GM23248 (cell line): ENCODE data around the gene MEGF11.

Experiments
- EZH2 ChIP-seq: fragments of 200-600 bp; sonication (generic); IDR thresholded peaks from 2 replicates; pipeline ENCODE4 v1.6.1; 2018; ENCODE audit warnings: antibody characterized with exemption, mild to moderate bottlenecking; ENCODE audit not compliant: insufficient read depth, poor library complexity, severe bottlenecking
- EZH2phosphoT487 ChIP-seq: fragments of 200-600 bp; sonication (generic); IDR thresholded peaks from 2 replicates; pipeline ENCODE4 v1.6.1; 2018; ENCODE audit warnings: antibody characterized with exemption, moderate library complexity, mild to moderate bottlenecking, low read depth; ENCODE audit not compliant: insufficient read depth

DNA sequence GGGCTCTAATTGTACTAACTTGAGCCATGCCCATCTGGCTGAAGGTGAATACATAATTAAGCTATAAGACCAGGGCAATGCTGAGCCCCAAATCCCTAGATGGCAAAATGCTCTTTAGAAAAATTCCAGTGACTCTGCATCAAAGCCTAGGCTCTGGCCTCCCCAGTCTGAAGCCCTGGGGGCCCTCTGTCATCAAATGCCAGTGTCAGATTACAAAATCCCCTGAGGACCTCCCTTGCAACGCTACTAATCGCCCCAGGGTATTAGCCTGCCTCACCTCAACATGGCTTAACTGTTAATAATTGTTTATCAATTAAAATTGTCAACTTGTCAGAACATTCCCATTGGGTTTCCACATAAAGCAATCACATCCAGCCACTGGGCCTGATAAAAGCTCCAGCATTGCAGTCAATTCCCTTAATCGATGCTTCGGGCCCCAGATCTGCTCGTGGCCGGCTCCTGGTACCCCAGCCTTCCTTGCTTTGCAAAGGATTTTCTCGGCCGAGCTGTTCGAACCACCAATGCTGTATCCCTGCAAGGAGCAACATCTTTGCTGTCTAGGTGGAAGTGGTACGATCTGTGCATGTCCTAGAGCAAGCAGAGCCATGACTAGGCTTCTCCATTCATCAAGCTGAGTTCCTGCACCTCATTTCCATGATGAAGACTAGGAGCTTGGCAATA, 151.7 kb downstream of the MEGF11 start:
- TF ChIP-seq EZH2 (no peak), EZH2phosphoT487 (no peak)
